Measurements from ENCODE around the gene ROGDI. TPM values are rescaled to one million over a fixed set of nuclear protein-coding genes. Genes with fewer than 3 reads are reported as not detected.

Gene ROGDI
- polyA plus RNA-seq, 1 donor, result 13.5 TPM

GRCh38 chr16:4814046-4814445, 11.6 kb upstream of the ROGDI start:
- no peak for DNase-seq (ENCODE audit: low read depth)

GRCh38 chr16:4813251-4814003, 11.0 kb upstream of the ROGDI start:
- DNase-seq (ENCODE audit: low read depth), result no peak

GRCh38 chr16:4811773-4812172, 9.3 kb upstream of the ROGDI start:
- no peak for DNase-seq (ENCODE audit: low read depth)

GRCh38 chr16:4811242-4811641, 8.8 kb upstream of the ROGDI start:
- DNase-seq (ENCODE audit: low read depth), result no peak

DNA sequence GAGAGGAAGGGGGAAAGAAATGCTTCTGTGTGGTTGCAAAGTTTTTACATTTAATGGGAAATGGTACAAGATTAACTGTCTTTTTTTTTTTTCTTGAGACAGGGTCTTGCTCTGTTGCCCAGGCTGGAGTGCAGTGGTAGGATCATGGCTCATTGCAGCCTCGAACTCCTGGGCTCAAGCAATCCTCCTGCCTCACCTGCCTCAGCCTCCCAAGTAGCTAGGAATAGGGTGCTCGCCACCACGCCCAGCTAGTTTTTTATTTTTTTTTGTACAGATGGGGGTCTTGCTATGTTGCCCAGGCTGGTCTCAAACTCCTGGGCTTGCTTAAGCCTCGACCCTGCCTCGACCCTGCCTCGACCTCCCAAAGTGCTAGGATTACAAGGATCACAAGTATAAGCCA, 3.8 kb upstream of the ROGDI start:
- no peak for DNase-seq (ENCODE audit: low read depth)

GRCh38 chr16:4805231-4805630, 2.8 kb upstream of the ROGDI start:
- DNase-seq (ENCODE audit: low read depth), result no peak

DNA sequence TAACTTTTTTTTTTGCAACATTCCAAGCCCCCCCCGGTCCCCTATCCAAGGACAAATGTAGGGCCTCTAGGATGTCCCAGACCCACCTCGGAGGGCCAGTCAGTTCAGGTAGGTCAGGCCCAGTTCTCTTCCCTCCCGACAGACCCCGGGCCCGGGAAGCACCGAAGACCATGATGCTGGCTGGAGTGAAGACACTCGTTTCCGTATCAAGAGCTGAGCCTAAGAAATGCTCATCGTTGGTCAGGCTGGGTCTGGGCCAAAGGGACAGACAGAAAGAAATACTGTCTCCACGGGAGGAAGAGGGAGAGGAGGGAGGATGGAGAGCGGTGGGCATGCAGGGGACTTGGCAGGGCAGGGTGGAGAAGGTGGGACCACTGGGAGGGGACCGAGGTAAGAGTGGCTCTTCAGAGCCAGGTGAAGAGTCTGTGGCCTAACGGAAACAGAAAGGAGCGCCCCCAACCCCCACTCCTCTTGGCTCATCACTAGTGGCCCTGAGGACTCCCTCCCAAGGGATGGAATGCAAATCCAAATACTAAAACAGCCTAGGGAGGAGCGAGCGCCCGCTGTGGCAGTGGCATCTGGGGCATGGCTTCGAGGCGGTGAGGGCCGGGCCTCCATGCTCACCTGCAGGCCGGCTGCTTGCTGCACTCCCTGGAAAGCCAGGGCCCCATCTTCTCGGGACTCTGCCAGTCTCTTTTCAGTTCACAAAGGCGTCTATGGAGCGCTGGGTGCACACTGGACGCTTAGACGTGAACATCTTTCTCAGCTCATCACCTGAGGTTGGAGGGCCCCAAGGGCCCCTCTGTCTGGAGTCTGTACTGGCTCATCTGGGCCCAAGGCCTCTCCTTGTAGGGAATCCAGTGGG, 1.7 kb upstream of the ROGDI start:
- DNase-seq (ENCODE audit: low read depth), result no peak

DNA sequence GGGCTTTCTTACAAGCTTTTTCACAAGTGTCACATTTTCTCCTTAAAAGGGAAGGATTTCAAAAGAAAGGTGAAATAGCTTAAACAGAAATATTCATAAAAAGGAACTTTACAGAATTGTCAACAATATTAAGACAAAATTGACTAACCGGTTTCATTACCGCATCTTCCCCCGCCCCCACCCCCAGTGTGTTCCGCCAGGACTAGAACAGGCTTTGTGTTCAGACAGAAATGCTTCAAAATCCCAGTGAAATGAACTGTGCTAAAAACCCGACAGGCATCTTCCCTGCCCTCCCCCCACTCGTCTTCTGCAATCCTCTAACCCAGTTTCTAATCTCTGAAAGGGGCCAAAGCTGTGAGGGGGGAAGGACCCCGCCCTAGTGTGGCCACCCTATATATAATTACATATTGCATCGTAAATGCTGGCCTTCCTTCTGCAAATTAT, 990 bp upstream of the ROGDI start:
- no peak for DNase-seq (ENCODE audit: low read depth)

DNA sequence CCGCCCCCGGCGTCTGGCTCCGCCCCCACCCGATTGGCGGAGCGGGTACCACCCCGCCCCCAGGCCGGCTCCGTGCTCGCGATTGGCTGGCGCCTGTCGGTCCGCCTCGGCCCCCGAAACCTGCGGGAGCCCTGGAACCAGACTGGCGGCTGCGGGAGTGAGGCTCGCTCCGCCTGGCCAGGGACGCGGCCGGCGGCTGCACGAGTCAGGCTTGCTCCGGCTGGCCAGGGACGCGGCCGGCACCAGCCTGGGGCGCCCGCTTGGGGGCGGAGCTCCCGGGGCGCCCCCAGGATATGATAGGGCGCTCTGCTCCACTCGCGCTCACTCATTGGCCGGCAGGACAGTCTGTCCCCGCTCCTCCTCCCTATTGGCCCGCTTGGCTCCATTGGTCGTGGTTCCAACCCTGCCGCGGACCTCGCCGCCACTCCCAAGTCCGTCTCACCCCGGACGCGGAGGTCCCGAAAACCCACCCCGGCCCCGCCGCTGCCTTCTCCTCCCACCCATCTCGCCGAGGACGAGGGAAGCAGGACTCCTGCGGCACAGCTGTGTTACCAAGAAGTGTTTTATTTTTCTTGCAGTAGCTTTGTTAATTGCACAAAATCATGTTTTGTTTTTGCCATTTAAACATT, 340 bp upstream of the ROGDI start:
- peak; percentile 74 for DNase-seq (ENCODE audit: low read depth)

GRCh38 chr16:4801051-4801961, 1.1 kb downstream of the ROGDI start:
- DNase-seq (ENCODE audit: low read depth), result no peak

GRCh38 chr16:4800290-4801041, 2.0 kb downstream of the ROGDI start:
- no peak for DNase-seq (ENCODE audit: low read depth)

- no peak for DNase-seq (ENCODE audit: low read depth)
These were observed 3.1 kb downstream of the ROGDI start for GRCh38 chr16:4799171-4799855.

- no peak for DNase-seq (ENCODE audit: low read depth)
These were observed 4.0 kb downstream of the ROGDI start for GRCh38 chr16:4798456-4798855.

- DNase-seq (ENCODE audit: low read depth), result no peak
These were observed 4.6 kb downstream of the ROGDI start for GRCh38 chr16:4797805-4798252.

DNA sequence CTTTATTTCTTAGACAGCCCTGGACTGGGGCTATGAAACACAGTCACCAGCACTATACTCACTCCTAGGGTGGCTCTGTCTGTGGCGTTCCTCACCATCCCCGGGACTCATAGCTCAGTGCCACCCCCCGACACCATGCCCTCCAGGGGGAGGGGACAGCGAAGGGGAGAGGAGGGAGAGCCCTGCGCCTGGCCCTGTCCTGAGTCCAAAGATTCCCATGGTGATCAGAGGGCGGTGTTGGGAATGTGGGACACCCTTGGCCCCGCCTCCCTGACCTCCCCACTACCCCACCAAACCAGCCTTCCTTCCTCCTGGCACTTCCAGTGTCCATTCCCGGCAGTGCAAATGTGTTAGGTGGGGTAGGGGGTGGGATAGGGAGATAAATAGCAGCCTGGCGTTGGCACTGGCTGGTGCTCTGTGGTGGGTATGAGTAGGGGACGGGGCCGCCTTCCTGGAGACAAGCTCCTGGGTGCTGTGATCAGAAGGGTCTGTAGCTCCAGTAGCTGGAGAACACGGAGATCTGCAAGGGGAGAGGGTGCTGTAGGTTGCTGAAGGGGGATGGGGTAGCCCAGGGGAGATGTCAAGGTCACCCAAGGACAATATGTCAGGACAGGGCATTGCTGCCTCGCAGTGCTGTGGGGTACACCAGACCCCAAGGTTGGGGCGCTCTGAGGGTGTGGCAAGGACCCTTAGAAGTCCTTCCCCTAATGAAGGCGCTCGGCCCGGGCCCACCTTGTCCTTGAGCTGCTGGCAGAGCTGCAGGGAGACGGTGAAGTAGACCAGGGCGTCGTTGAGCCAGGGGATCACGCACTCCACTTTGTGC, 5.2 kb downstream of the ROGDI start:
- no peak for DNase-seq (ENCODE audit: low read depth)

- no peak for DNase-seq (ENCODE audit: low read depth)
These were observed 6.4 kb downstream of the ROGDI start for GRCh38 chr16:4795828-4796572.

- DNase-seq (ENCODE audit: low read depth), result no peak
These were observed 7.1 kb downstream of the ROGDI start, which contains the start of gene SMIM22 for GRCh38 chr16:4795181-4795827. SMIM22 (plus strand) TSS chr16:4795369; CDS start chr16:4795735, 366 bp downstream.
